Thyroid gland (tissue), 4 donors: ENCODE measurements around the gene SDR42E1. TPM values are rescaled to one million over a fixed set of nuclear protein-coding genes. Genes with fewer than 3 reads are reported as not detected.
"Not testable (repeated sequence)": the region's sequence is repeated elsewhere in the genome, so short reads cannot be mapped to it uniquely, and the experiment has no call there.

Source experiments
- DNase-seq, 2 donors: peaks; one replicate each; pipeline ENCODE4 v3.0.0-alpha.2; 2019
- H3K27ac ChIP-seq, 3 donors: fragments of 200-600 bp; sonication (generic); 1 replicate in 2 of 3; 2 replicates in 1 of 3; pipeline ENCODE4 v1.5.1; 2016 to 2019; ENCODE audit warnings: mild to moderate bottlenecking in 1 of 3, moderate library complexity in 1 of 3
- H3K27me3 ChIP-seq: fragments of 200-600 bp; sonication (generic); one replicate; pipeline ENCODE4 v1.5.1; 2019
- H3K36me3 ChIP-seq, 2 donors: fragments of 200-600 bp; sonication (generic); one replicate each; pipeline ENCODE4 v1.5.1; 2016 to 2019
- H3K4me1 ChIP-seq, 2 donors: fragments of 200-600 bp; sonication (generic); one replicate each; pipeline ENCODE4 v1.5.1; 2017 to 2019
- H3K4me3 ChIP-seq, 3 donors: fragments of 200-600 bp; sonication (generic); replicated peaks in 1 of 3; 1 replicate in 2 of 3; 2 replicates in 1 of 3; pipeline ENCODE4 v1.5.1; 2016; ENCODE audit warnings: mild to moderate bottlenecking in 1 of 3
- H3K9me3 ChIP-seq: fragments of 200-600 bp; sonication (generic); one replicate; pipeline ENCODE4 v1.5.1; 2017
- CTCF ChIP-seq, 6 experiments: fragments of 200-600 bp in 3 of 6; fragments of 450-650 bp in 3 of 6; sonication (generic) in 3 of 6; IDR thresholded peaks; one replicate each; pipeline ENCODE4 v1.5.1; 2016 to 2019; ENCODE audit warnings: antibody characterized with exemption in 6 of 6, mild to moderate bottlenecking in 2 of 6, inconsistent platforms in 1 of 6, moderate library complexity in 1 of 6
- POLR2A ChIP-seq, 2 donors: fragments of 450-650 bp; IDR thresholded peaks; one replicate each; pipeline ENCODE4 v1.6.1; 2017; ENCODE audit warnings: antibody characterized with exemption in 2 of 2, mild to moderate bottlenecking in 2 of 2, moderate library complexity in 1 of 2
- WGBS, 2 donors: methylation state at CpG; one replicate each; pipeline ENCODE4 v1.1.5; 2017; 5-methylcytosine and 5-hydroxymethylcytosine counted together
- intact Hi-C: fragments of 100-400 bp; cut with DNase I; formaldehyde crosslinking; loops from one replicate; pipeline ENCODE4 v1.15.1; 2023
- total RNA-seq, 4 donors: library from RNA; depleted of rRNA; stranded (reverse); fragments of >200 nt; gene quantifications; one replicate each; pipeline ENCODE4 v1.2.3, GENCODE V29; 2016

SDR42E1 gene
- total RNA-seq, 4 donors from 2014 or later: 4.3 to 8.8 (median 8.0) TPM

- no peak overlapping the region for H3K27ac ChIP-seq
- WGBS, 2 donors: 89 to 91% methylated on average over 5 of the region's 5 CpGs
- H3K4me1 ChIP-seq: no peaks in the 10 kb centered on the region
- H3K4me3 ChIP-seq: no peak overlapping the region
- intact Hi-C loops: no loop called here
- H3K9me3 ChIP-seq: no peaks in the 10 kb centered on the region
- TF ChIP-seq CTCF (IDR thresholded peaks at IDR 0.05): no peak
- TF ChIP-seq POLR2A (IDR thresholded peaks at IDR 0.05): no peak
- H3K36me3 ChIP-seq: no peaks in the 10 kb centered on the region
- no peak for DNase-seq
- no peaks in the 10 kb centered on the region for H3K27me3 ChIP-seq
Measured at GRCh38 chr16:81987706-81988105, 23.6 kb downstream of the SDR42E1 start.

- H3K27me3 ChIP-seq: no peaks in the 10 kb centered on the region
- H3K4me3 ChIP-seq: no peak overlapping the region
- DNase-seq: no peak
- no peaks in the 10 kb centered on the region for H3K9me3 ChIP-seq
- 87 to 89% methylated on average over 8 of the region's 8 CpGs for WGBS, 2 donors
- no peak overlapping the region for H3K27ac ChIP-seq
- TF ChIP-seq CTCF (IDR thresholded peaks at IDR 0.05) (no peak), POLR2A (IDR thresholded peaks at IDR 0.05) (no peak)
- H3K36me3 ChIP-seq: no peaks in the 10 kb centered on the region
- H3K4me1 ChIP-seq: no peaks in the 10 kb centered on the region
- intact Hi-C loops: no loop called here
Measured at GRCh38 chr16:81987121-81987520, 24.1 kb downstream of the SDR42E1 start.

GRCh38 chr16:81977335-81977942, 33.8 kb downstream of the SDR42E1 start:
- H3K9me3 ChIP-seq, DNase-seq, H3K4me3 ChIP-seq, intact Hi-C loops, H3K27ac ChIP-seq, H3K4me1 ChIP-seq, H3K27me3 ChIP-seq, H3K36me3 ChIP-seq: not testable (repeated sequence)
- 89% methylated on average over 25 to 26 of the region's 26 CpGs for WGBS, 2 donors

- no peak for DNase-seq
- no peak overlapping the region for H3K27ac ChIP-seq
- intact Hi-C loops: no loop called here
- H3K27me3 ChIP-seq: no peaks in the 10 kb centered on the region
- no peaks in the 10 kb centered on the region for H3K36me3 ChIP-seq
- H3K9me3 ChIP-seq: no peaks in the 10 kb centered on the region
- WGBS, 2 donors: 44 to 58% methylated on average over 1 of the region's 1 CpG
- H3K4me1 ChIP-seq: no peaks in the 10 kb centered on the region
- H3K4me3 ChIP-seq: no peak overlapping the region
- TF ChIP-seq CTCF (IDR thresholded peaks at IDR 0.05) (no peak), POLR2A (IDR thresholded peaks at IDR 0.05) (no peak)
Measured at GRCh38 chr16:81975637-81976036, 35.6 kb downstream of the SDR42E1 start.

- no peaks in the 10 kb centered on the region for H3K4me1 ChIP-seq
- no peaks in the 10 kb centered on the region for H3K36me3 ChIP-seq
- no peak overlapping the region for H3K27ac ChIP-seq
- TF ChIP-seq CTCF (IDR thresholded peaks at IDR 0.05): no peak
- no peak for TF ChIP-seq POLR2A (IDR thresholded peaks at IDR 0.05)
- 44 to 50% methylated on average over 2 of the region's 2 CpGs for WGBS, 2 donors
- H3K4me3 ChIP-seq: no peak overlapping the region
- H3K9me3 ChIP-seq: no peaks in the 10 kb centered on the region
- H3K27me3 ChIP-seq: no peaks in the 10 kb centered on the region
- intact Hi-C loops: no loop called here
- DNase-seq: no peak
Measured at GRCh38 chr16:81973737-81974136, 37.5 kb downstream of the SDR42E1 start.

GRCh38 chr16:81971853-81972252, 39.4 kb downstream of the SDR42E1 start:
- intact Hi-C loops: no loop called here

More at GRCh38 chr16:81971853-81972252, 39.4 kb downstream of the SDR42E1 start:
- H3K4me1 ChIP-seq: no peaks in the 10 kb centered on the region
- H3K4me3 ChIP-seq: no peak overlapping the region
- no peak for DNase-seq
- H3K27ac ChIP-seq: no peak overlapping the region
- H3K36me3 ChIP-seq: no peaks in the 10 kb centered on the region
- 97 to 98% methylated on average over 1 of the region's 1 CpG for WGBS, 2 donors
- H3K9me3 ChIP-seq: no peaks in the 10 kb centered on the region
- TF ChIP-seq POLR2A (IDR thresholded peaks at IDR 0.05): no peak
- no peak for TF ChIP-seq CTCF (IDR thresholded peaks at IDR 0.05)
- H3K27me3 ChIP-seq: no peaks in the 10 kb centered on the region
